Lung (tissue), 12 donors: Measurements from ENCODE around the gene LTB4R. TPM values are rescaled to one million over a fixed set of nuclear protein-coding genes. Genes with fewer than 3 reads are reported as not detected.

Experiments used
- ATAC-seq: fragments of 200-7000 bp; cut with Tn5 transposase; one replicate; pipeline ENCODE4 v1.9.1; 2020; ENCODE audit warnings: moderate number of reproducible peaks; ENCODE audit not compliant: insufficient read depth, low FRiP score
- DNase-seq, 3 donors: peaks; one replicate each; pipeline ENCODE4 v3.0.0-alpha.2; 2013 to 2017
- H3K27ac ChIP-seq, 2 donors: one replicate each; pipeline ENCODE4 v1.5.1; 2013; ENCODE audit warnings: mild to moderate bottlenecking in 2 of 2, moderate library complexity in 2 of 2, control low read depth in 1 of 2, inconsistent platforms in 1 of 2, low read depth in 1 of 2, low read length in 1 of 2
- H3K27me3 ChIP-seq, 3 donors: one replicate each; pipeline ENCODE4 v1.5.1; 2013; ENCODE audit warnings: low read length in 2 of 3; ENCODE audit not compliant: control insufficient read depth in 3 of 3, insufficient read depth in 3 of 3
- H3K36me3 ChIP-seq, 4 donors: one replicate each; pipeline ENCODE4 v1.5.1; 2013; ENCODE audit warnings: low read length in 4 of 4, mild to moderate bottlenecking in 1 of 4, moderate library complexity in 1 of 4; ENCODE audit not compliant: control insufficient read depth in 4 of 4, insufficient read depth in 4 of 4
- H3K4me1 ChIP-seq, 5 donors: one replicate each; pipeline ENCODE4 v1.5.1; 2013; ENCODE audit warnings: low read length in 5 of 5, mild to moderate bottlenecking in 2 of 5, moderate library complexity in 1 of 5; ENCODE audit not compliant: control insufficient read depth in 5 of 5, insufficient read depth in 5 of 5
- H3K4me3 ChIP-seq: one replicate; pipeline ENCODE4 v1.5.1; 2013; ENCODE audit warnings: mild to moderate bottlenecking, control low read depth, moderate library complexity
- H3K9ac ChIP-seq, 2 donors: one replicate each; pipeline ENCODE4 v1.5.1; 2013; ENCODE audit warnings: low read length in 2 of 2, control low read depth in 1 of 2; ENCODE audit not compliant: insufficient read depth in 1 of 2
- H3K9me3 ChIP-seq, 4 donors: one replicate each; pipeline ENCODE4 v1.5.1; 2013; ENCODE audit warnings: low read length in 3 of 4, mild to moderate bottlenecking in 1 of 4, moderate library complexity in 1 of 4; ENCODE audit not compliant: control insufficient read depth in 4 of 4, insufficient read depth in 3 of 4
- WGBS, 2 donors: extraction: QIAGEN DNeasy Blood & Tissue Kit; methylation state at CpG; one replicate each; pipeline ENCODE4 v1.1.7; 2013; 5-methylcytosine and 5-hydroxymethylcytosine counted together
- polyA plus RNA-seq, 2 donors: library from polyadenylated mRNA; stranded (reverse); fragments of 200-250 nt; gene quantifications; one replicate each; pipeline ENCODE4 v1.2.1, GENCODE V29; 2013
- total RNA-seq, 2 donors: library from RNA; depleted of rRNA in 1 of 2; stranded (reverse); fragments of >200 nt in 1 of 2; gene quantifications; one replicate each; pipeline ENCODE4 v1.2.1, GENCODE V29; 2014 to 2021
- TF ChIP-seq, protein P1 (sequence below): IDR thresholded peaks from 2 replicates; pipeline ENCODE4 v1.5.1; 2012; ENCODE audit warnings: mild to moderate bottlenecking; ENCODE audit errors: control extremely low read depth, extremely low read depth
- donor health status: control.
- donor health status: control.
- donor health status: Bipolar disorder and iron deficiency.
- donor health status: healthy.
- donor health status: DM: yes; HTN: yes; CAD: no.

LTB4R gene
- total and polyA plus RNA-seq, 4 donors, result 4.4 to 47.0 (median 11.0) TPM

- TF ChIP-seq, protein P1, sequence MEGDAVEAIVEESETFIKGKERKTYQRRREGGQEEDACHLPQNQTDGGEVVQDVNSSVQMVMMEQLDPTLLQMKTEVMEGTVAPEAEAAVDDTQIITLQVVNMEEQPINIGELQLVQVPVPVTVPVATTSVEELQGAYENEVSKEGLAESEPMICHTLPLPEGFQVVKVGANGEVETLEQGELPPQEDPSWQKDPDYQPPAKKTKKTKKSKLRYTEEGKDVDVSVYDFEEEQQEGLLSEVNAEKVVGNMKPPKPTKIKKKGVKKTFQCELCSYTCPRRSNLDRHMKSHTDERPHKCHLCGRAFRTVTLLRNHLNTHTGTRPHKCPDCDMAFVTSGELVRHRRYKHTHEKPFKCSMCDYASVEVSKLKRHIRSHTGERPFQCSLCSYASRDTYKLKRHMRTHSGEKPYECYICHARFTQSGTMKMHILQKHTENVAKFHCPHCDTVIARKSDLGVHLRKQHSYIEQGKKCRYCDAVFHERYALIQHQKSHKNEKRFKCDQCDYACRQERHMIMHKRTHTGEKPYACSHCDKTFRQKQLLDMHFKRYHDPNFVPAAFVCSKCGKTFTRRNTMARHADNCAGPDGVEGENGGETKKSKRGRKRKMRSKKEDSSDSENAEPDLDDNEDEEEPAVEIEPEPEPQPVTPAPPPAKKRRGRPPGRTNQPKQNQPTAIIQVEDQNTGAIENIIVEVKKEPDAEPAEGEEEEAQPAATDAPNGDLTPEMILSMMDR, result no peak
- Histone ChIP-seq H3K4me1 (peaks cover 0 to 20% (median 9%) of the 10 kb centered on the region in 5 donors), H3K9ac (no peak overlapping the region), H3K27me3 (peaks cover 0 to 45% (median 36%) of the 10 kb centered on the region in 3 donors), H3K36me3 (peaks cover 0 to 4% (median 0%) of the 10 kb centered on the region in 4 donors), H3K27ac (no peak overlapping the region), H3K4me3 (no peak overlapping the region), H3K9me3 (no peaks in the 10 kb centered on the region)
- DNase-seq (no peak), ATAC-seq (no peak)
- 54 to 57% methylated on average over 26 of the region's 26 CpGs for WGBS, 2 donors
These were observed 20.5 kb downstream of the LTB4R start for GRCh38 chr14:24331731-24332267.

DNA sequence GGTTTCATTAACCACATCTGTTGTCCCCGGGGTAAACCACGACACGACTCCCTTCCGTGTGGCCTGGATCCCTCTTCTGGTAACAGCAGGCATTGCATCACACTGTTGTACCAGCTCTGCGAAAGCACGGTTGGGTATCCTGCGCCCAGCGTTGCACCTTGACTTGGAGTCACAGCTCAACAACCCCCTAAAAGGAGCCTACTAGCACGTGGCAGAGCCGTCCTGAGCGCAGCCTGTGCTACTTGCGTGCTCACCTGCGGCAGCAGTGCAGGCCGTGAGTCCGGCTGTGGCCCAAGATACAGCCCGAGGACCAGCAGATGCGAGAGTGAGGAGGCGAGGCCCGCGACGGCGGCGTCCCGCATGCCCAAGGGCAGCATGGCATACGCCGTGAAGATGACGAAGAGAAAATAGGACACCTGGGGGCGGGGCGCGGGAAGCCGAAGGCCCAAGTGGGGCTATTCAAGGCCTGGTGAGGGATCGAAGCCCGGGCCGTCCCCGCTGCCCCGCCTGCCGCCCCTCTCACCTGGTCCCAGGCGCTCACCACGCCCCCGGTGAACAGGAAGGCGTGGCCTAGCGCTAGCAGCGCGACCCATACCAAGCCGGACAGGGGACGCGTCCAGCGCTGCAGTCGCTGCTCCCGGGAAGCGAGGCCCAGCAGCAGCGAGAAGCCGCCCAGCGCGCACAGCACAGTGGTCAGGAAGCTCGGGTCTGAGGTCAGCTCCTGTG, 21.1 kb downstream of the LTB4R start:
- Histone ChIP-seq H3K36me3 (peaks cover 0 to 6% (median 0%) of the 10 kb centered on the region in 4 donors), H3K27ac (no peak overlapping the region), H3K9ac (no peak overlapping the region), H3K4me1 (peaks cover 0 to 20% (median 9%) of the 10 kb centered on the region in 5 donors), H3K9me3 (no peaks in the 10 kb centered on the region), H3K27me3 (peaks cover 0 to 50% (median 38%) of the 10 kb centered on the region in 3 donors), H3K4me3 (no peak overlapping the region)
- ATAC-seq (peak; percentile 72), DNase-seq (peak; percentile 73 to 77 (median 76))
- TF ChIP-seq, protein P1, result peak; percentile 67
- WGBS, 2 donors, result 18 to 26% methylated on average over 56 of the region's 56 CpGs

GRCh38 chr14:24334431-24335291, 23.4 kb downstream of the LTB4R start, which contains the start of gene ADCY4:
ADCY4 (minus strand) TSS chr14:24335071; CDS start chr14:24334652, 419 bp downstream.
- no peak for ATAC-seq
- peaks cover 0 to 28% (median 15%) of the 10 kb centered on the region in 5 donors for H3K4me1 ChIP-seq

More at GRCh38 chr14:24334431-24335291, 23.4 kb downstream of the LTB4R start, which contains the start of gene ADCY4:
- peak; percentile 32 to 46 (median 44) for DNase-seq
- TF ChIP-seq, protein P1, result no peak
- Histone ChIP-seq H3K27ac (peak within 1 kb of the TSS; percentile 82), H3K27me3 (peaks cover 0 to 69% (median 48%) of the 10 kb centered on the region in 3 donors), H3K9ac (peak within 1 kb of the TSS in 1 of 2 donors; percentile 11), H3K9me3 (no peaks in the 10 kb centered on the region), H3K4me3 (peak within 1 kb of the TSS; percentile 48), H3K36me3 (peaks cover 0 to 9% (median 0%) of the 10 kb centered on the region in 4 donors)
- WGBS, 2 donors, result 4 to 5% methylated on average over 57 to 65 of the region's 65 CpGs
